ENCODE data around the gene LILRA6. TPM values are rescaled to one million over a fixed set of nuclear protein-coding genes. Genes with fewer than 3 reads are reported as not detected.

Gene LILRA6
- total and polyA plus RNA-seq, 2 of the 13 experiments (the other 11 are each of a cell fraction or from before 2014, with no cell fraction given): not detected

DNA sequence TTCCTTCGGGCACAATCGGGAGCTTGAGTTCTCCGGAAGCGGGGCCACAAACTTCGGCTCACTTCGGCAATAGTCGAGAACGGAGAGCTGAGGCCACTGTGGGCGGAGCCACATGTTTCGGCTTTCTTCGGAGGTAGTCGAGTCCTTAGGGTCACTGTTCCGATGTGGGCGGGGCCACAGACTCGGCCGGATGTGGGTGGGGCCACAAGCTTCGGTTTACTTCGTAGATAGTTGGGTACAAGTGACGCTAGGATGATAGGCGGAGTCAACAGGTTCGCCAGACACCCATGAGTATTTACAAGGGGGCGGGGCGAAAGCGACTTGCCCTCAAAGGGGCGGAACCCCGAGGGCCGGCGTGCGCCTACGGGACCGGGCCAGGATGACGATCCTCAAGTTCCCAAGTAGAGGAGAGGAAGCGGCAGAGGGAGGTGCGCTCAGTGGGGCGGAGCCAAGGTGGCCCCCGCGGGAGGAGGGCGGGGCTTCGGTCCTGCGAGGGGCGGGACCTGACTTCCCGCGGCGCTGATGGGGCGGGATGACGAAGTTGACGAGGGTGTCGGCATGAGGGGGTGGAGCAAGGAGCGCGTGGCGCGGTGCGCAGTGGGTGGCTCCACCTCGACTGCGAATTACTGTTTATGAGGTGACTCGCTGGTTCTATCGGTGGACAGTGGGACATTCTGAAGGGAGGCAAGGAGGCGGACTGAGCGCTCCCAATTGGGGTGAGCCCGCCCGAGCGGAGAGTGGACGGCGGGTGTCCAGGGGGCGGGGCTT, 52.7 kb downstream of the LILRA6 start (continued):
- TF ChIP-seq ZNF563 (CRISPR knock-in tag; IDR thresholded peaks at IDR 0.05): no peak
- TF ChIP-seq, protein P1, sequence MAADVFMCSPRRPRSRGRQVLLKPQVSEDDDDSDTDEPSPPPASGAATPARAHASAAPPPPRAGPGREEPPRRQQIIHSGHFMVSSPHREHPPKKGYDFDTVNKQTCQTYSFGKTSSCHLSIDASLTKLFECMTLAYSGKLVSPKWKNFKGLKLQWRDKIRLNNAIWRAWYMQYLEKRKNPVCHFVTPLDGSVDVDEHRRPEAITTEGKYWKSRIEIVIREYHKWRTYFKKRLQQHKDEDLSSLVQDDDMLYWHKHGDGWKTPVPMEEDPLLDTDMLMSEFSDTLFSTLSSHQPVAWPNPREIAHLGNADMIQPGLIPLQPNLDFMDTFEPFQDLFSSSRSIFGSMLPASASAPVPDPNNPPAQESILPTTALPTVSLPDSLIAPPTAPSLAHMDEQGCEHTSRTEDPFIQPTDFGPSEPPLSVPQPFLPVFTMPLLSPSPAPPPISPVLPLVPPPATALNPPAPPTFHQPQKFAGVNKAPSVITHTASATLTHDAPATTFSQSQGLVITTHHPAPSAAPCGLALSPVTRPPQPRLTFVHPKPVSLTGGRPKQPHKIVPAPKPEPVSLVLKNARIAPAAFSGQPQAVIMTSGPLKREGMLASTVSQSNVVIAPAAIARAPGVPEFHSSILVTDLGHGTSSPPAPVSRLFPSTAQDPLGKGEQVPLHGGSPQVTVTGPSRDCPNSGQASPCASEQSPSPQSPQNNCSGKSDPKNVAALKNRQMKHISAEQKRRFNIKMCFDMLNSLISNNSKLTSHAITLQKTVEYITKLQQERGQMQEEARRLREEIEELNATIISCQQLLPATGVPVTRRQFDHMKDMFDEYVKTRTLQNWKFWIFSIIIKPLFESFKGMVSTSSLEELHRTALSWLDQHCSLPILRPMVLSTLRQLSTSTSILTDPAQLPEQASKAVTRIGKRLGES (CRISPR knock-in tag; IDR thresholded peaks at IDR 0.05; ENCODE audit: borderline replicate concordance): no peak
- TF ChIP-seq, protein P2, sequence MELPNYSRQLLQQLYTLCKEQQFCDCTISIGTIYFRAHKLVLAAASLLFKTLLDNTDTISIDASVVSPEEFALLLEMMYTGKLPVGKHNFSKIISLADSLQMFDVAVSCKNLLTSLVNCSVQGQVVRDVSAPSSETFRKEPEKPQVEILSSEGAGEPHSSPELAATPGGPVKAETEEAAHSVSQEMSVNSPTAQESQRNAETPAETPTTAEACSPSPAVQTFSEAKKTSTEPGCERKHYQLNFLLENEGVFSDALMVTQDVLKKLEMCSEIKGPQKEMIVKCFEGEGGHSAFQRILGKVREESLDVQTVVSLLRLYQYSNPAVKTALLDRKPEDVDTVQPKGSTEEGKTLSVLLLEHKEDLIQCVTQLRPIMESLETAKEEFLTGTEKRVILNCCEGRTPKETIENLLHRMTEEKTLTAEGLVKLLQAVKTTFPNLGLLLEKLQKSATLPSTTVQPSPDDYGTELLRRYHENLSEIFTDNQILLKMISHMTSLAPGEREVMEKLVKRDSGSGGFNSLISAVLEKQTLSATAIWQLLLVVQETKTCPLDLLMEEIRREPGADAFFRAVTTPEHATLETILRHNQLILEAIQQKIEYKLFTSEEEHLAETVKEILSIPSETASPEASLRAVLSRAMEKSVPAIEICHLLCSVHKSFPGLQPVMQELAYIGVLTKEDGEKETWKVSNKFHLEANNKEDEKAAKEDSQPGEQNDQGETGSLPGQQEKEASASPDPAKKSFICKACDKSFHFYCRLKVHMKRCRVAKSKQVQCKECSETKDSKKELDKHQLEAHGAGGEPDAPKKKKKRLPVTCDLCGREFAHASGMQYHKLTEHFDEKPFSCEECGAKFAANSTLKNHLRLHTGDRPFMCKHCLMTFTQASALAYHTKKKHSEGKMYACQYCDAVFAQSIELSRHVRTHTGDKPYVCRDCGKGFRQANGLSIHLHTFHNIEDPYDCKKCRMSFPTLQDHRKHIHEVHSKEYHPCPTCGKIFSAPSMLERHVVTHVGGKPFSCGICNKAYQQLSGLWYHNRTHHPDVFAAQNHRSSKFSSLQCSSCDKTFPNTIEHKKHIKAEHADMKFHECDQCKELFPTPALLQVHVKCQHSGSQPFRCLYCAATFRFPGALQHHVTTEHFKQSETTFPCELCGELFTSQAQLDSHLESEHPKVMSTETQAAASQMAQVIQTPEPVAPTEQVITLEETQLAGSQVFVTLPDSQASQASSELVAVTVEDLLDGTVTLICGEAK (IDR thresholded peaks at IDR 0.05): no peak
- TF ChIP-seq, protein P2 (CRISPR knock-in tag; IDR thresholded peaks at IDR 0.05): peak; percentile 67
- 0 out of 2 replicates have a peak, but pooled peaks have one; percentile 29 for TF ChIP-seq ZNF629 (CRISPR knock-in tag; conservative IDR thresholded peaks at IDR 0.05)
- TF ChIP-seq HOXA3 (CRISPR knock-in tag; IDR thresholded peaks at IDR 0.05): peak; percentile 88
- TF ChIP-seq, protein P3, sequence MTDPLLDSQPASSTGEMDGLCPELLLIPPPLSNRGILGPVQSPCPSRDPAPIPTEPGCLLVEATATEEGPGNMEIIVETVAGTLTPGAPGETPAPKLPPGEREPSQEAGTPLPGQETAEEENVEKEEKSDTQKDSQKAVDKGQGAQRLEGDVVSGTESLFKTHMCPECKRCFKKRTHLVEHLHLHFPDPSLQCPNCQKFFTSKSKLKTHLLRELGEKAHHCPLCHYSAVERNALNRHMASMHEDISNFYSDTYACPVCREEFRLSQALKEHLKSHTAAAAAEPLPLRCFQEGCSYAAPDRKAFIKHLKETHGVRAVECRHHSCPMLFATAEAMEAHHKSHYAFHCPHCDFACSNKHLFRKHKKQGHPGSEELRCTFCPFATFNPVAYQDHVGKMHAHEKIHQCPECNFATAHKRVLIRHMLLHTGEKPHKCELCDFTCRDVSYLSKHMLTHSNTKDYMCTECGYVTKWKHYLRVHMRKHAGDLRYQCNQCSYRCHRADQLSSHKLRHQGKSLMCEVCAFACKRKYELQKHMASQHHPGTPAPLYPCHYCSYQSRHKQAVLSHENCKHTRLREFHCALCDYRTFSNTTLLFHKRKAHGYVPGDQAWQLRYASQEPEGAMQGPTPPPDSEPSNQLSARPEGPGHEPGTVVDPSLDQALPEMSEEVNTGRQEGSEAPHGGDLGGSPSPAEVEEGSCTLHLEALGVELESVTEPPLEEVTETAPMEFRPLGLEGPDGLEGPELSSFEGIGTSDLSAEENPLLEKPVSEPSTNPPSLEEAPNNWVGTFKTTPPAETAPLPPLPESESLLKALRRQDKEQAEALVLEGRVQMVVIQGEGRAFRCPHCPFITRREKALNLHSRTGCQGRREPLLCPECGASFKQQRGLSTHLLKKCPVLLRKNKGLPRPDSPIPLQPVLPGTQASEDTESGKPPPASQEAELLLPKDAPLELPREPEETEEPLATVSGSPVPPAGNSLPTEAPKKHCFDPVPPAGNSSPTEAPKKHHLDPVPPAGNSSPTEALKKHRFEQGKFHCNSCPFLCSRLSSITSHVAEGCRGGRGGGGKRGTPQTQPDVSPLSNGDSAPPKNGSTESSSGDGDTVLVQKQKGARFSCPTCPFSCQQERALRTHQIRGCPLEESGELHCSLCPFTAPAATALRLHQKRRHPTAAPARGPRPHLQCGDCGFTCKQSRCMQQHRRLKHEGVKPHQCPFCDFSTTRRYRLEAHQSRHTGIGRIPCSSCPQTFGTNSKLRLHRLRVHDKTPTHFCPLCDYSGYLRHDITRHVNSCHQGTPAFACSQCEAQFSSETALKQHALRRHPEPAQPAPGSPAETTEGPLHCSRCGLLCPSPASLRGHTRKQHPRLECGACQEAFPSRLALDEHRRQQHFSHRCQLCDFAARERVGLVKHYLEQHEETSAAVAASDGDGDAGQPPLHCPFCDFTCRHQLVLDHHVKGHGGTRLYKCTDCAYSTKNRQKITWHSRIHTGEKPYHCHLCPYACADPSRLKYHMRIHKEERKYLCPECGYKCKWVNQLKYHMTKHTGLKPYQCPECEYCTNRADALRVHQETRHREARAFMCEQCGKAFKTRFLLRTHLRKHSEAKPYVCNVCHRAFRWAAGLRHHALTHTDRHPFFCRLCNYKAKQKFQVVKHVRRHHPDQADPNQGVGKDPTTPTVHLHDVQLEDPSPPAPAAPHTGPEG (CRISPR knock-in tag; IDR thresholded peaks at IDR 0.05): no peak
- no peak for TF ChIP-seq KLF15 (CRISPR knock-in tag; IDR thresholded peaks at IDR 0.05; ENCODE audit: borderline replicate concordance)

All from HepG2 (cell line).